GM18499 (cell line): ENCODE results near the gene MFSD11.
"Not testable (repeated sequence)": the region's sequence is repeated elsewhere in the genome, so short reads cannot be mapped to it uniquely, and the experiment has no call there.

Source experiments
- ATAC-seq: cut with Tn5 transposase; IDR thresholded peaks from one replicate; pipeline ENCODE4 v1.9.1; 2021; ENCODE audit warnings: moderate number of reproducible peaks; ENCODE audit not compliant: insufficient read depth, unreplicated experiment

The MFSD11 gene

DNA sequence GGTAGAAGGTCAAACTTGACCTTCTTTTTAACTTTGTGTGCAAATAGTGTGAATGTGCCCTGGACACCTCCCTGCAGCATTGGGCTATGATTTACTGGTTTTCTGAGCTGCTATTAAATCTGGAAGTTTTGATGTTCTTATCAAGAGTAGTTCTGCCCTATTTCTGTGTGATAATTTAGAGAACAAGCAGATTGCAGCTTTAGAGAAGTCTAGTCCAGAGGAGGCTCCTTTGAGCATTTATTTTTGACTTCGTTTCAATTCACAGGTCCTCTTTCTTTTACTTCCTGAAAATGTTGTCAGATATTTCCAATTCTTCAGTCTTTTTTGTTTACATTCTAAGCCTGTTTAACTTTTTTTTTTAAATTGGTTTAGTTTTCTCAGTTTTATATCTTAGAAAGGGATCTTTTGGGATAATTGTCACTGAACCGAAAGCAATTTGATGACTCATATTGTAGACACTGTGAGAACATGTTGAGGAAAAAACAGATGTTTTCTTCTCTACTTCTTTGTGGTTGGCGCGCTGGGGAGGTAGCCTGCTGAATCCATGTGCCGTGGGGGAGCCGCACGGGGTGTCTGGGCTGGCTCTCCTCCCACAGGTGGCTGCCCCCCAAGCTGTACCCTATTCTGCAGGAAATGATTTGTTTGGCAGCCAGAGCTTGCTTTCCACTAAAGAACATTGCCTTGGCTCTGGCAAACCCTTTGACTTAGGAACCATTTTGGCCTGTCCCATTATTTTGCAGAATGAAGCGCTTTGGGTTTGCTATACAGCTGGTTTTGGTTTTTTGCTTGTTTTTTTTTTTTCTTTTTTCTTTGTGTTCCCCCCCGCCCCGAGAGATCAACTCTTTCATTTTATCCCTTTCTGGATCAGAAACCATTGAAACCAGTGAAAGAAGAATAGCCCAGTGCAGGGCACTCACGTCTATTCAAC is 53.4 kb downstream of the MFSD11 start:
- no peak for ATAC-seq

DNA sequence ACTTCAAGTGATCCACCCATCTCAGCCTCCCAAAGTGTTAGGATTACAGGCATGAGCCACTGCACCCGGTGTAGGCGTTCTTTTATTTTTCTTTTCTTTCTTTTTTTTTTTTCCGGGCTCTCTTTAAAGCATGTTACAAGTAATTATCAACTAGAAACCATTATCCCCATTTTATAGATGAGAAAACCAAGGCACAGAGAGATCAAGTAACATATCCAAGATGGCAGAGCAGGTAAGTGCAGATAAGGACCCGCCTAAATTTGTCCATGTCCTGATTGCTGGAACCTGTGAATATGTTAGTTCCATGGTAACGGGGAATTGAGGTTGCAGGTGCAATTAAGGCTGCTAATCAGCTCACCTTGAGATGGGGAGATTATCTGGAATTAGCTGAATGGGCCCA is 54.4 kb downstream of the MFSD11 start:
- ATAC-seq: no peak

DNA sequence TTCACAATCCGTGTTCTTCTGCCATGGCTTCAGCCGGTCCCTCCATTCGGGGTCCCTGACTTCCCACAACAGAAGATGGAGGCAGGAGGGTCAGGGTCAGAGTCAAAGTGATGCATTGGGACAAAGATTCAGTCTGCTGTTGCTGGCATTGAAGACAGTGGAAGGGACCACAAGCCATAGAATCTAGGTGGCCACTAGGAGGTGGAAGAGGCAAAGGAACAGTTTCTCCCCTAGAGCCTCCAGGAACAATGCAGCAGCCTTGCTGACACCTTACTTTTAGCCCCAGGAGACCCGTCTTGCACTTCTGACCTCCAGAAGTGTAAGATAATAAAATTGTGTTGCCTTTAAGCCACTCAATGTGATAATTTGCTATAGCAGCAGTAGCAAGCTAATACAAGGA is 55.9 kb downstream of the MFSD11 start:
- no peak for ATAC-seq

DNA sequence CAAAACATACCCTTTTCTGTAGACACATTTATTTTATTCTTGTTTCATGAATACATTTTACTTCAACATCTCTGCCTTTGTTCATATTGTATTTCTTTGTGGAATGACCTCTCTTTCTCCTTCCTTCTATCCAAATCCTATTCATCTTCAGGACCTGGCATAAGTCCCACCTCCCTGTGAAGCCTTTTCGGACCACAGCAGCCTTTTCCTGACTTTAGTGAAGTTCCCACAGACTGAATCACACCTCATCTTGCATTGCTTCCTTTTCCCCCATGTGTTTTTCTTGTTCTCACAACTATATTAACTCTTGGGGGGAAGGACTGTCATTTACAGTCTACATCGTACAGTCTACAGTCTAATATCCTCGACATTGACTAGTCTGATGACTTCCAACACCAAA is 58.2 kb downstream of the MFSD11 start:
- no peak for ATAC-seq

DNA sequence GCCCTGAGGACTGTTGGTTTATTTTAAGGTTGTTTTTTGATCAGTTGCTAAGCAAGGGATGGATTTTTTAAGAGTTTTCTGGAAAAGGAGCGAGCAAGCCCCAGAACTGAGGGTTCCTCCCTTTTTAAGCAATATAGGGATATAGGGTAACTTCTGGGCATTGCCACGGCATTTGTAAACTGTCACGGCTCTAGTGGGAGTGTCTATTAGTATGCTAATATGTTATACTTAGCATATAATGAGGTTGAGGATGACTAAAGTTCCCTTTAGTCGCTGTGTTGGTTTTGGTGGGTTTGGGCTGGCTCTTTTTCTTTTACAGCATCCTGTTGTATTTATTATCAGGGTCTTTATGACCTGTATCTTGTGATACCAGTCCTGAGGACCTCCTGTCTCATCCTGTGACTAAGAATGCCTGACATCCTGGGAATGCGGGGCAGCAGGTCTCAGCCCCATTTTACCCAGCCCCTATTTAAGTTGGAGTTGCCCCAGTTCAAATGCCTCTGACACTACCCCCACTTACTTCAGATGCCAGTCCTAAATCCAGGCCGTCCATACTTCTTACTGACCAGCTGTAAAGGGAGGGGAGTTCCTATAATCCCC is 59.4 kb downstream of the MFSD11 start:
- ATAC-seq: no peak

GRCh38 chr17:76801706-76802105 is 63.8 kb downstream of the MFSD11 start:
- ATAC-seq: no peak

GRCh38 chr17:76805319-76805718 is 67.4 kb downstream of the MFSD11 start:
- ATAC-seq: no peak

DNA sequence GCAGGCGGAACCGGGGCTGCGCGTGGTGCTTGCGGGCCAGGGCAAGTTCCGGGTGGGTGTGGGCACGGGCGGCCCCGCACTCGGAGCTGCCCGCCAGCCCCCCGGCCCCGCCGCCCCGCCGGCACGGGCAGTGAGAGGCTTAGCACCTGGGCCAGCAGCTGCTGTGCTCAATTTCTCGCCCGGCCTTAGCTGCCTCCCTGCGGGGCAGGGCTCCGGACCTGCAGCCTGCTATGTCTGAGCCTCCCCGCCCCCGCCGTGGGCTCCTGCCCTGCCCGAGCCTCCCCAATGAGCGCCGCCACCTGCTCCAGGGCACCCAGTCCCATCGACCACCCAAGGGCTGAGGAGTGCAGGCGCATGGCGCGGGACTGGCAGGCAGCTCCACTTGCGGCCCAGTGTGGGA is 68.2 kb downstream of the MFSD11 start:
- ATAC-seq: not testable (repeated sequence)

- ATAC-seq: not testable (repeated sequence)
These were observed 68.8 kb downstream of the MFSD11 start for GRCh38 chr17:76806767-76807166.

DNA sequence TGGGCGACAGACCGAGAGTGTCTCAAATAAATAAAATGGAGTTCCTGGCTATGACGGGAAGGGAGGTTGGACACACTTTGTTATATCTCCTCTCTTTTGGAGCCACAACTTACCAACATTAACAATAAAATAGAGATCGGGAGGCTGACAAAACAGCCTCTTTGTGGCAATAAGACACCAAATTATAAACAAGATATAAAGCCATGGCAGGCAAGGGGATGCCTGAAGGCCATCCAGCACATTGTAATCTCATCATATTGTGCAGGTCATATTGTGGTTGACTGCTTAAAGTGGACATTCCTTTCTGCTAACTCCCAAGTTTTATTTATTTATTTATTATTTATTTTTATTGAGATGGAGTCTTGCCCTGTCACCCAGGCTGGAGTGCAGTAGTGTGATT is 70.4 kb downstream of the MFSD11 start:
- no peak for ATAC-seq

- ATAC-seq: no peak
These were observed 73.0 kb downstream of the MFSD11 start for GRCh38 chr17:76810956-76811355.

DNA sequence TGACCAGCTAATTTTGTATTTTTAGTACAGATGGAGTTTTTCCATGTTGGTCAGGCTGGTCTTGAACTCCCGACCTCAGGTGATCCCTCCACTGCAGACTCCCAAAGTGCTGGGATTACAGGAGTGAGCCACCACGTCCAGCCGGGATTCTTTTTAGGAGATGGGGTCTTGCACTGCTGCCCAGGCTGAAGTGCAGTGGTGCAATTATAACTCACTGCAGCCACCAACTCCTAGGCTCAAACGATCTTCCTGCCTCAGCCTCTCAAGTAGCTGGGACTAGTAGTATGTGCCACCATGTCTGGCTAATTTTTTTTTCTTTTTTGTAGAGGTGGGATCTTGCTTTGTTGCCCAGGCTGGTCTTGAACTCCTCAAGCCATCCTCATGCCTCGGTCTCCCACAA is 73.9 kb downstream of the MFSD11 start:
- no peak for ATAC-seq

DNA sequence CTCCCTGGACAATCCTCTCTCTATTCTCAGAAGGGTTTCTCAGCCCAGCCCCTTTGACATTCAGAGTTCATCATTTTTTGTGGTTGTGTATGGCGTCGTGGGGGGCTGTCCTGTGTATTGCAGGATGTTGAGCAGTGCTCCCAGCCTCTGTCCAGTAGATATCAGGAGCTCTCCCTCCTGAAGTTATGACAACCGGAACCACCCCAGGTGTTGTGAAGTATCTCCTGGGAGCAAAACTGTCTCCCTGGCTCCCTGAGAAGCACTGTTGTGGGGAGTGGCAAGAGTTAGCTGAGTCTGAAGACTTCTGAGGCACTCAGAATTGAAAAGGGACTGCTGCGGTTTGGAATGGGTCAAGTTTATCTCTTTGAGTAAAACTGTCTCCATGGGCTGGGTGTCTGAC is 74.3 kb downstream of the MFSD11 start:
- ATAC-seq: no peak

DNA sequence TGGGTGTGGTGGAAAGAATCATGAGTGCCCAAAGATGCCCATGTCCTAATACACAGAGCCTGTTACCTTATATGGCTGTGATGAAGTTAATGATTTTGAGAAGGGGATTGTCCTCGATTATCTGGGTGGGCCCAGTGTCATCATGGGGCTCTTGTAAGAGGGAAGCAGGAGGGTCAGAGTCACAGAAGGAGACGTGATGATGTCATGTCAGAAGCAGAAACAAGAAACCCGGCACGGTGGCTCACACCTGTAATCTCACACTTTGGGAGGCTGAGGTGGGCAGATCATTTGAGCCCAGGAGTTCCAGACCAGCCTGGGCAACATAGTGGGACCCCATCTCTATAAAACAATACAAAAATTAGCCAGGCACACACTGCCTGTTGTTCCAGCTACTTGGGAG is 75.0 kb downstream of the MFSD11 start:
- ATAC-seq: no peak

GRCh38 chr17:76815907-76816589 is 78.1 kb downstream of the MFSD11 start:
- not testable (repeated sequence) for ATAC-seq

- ATAC-seq: no peak
These were observed 78.7 kb downstream of the MFSD11 start for GRCh38 chr17:76816590-76817135.

DNA sequence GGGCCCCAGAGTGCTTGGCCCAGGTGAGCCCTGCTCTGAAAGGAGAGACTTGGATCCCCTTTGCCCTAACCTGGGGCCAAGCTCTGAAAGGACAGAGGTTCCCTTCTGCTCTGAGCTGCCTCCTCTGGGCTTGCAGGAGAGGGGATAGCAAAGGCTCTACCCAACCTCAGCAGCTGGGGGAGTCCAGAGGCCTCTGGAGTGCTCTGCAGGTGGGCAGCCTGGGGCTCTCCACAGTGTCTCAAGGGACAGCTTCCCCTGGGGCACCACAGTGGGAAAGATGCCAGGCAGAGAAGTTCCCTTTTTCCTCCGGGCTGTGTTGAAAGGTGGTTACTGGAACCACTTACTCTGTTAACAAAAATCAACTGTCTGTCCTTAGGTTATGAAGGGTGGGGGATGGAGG is 82.1 kb downstream of the MFSD11 start:
- ATAC-seq: no peak

- ATAC-seq: no peak
These were observed 82.6 kb downstream of the MFSD11 start for GRCh38 chr17:76820561-76820960.

DNA sequence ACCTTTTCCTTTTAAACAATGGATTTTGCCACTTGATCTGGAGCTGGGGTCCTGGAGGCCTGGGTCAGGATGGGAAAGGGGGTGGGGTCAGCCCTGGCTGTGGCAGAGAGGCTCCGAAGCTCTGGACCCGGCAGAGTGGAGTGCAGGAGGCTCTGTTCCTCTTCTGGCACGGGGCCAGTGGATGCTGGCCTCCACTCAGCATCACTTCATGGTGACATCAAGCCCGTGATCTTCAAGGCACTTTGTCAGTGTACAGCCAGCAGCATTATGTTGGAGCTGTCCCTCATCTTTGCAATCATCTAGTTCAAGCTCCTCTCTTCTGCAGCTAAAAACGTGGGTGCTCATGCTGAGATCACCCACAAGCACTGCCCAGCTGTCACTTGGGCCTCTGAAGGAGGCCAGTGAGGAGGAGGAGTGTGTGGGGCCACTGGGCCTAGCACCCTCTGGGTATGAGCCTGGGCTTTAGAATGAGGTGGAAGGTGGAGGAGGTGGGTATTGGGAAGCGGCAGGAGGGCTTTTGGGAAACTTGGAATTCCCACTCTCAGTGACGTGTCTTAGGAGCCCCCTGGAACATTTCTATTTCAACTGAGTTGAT is 84.4 kb downstream of the MFSD11 start:
- ATAC-seq: no peak

- ATAC-seq: no peak
These were observed 86.2 kb downstream of the MFSD11 start for GRCh38 chr17:76824093-76824492.
